Fibroblast of lung (primary cell): ENCODE data around the gene SRL.

Source experiments
- EZH2 ChIP-seq: IDR thresholded peaks from 2 replicates; pipeline ENCODE4 v1.5.1; 2012; ENCODE audit warnings: low read length, control low read depth, mild to moderate bottlenecking; ENCODE audit errors: missing control alignments
- TF ChIP-seq, protein P1 (sequence below), 2 donors: IDR thresholded peaks in 1 of 2; conservative IDR thresholded peaks in 1 of 2; 1 replicate in 1 of 2; 2 replicates in 1 of 2; pipeline ENCODE4 v1.5.1; 2011 to 2012; ENCODE audit warnings: low read length in 2 of 2, control low read depth in 1 of 2, inconsistent platforms in 1 of 2, low read depth in 1 of 2, mild to moderate bottlenecking in 1 of 2

DNA sequence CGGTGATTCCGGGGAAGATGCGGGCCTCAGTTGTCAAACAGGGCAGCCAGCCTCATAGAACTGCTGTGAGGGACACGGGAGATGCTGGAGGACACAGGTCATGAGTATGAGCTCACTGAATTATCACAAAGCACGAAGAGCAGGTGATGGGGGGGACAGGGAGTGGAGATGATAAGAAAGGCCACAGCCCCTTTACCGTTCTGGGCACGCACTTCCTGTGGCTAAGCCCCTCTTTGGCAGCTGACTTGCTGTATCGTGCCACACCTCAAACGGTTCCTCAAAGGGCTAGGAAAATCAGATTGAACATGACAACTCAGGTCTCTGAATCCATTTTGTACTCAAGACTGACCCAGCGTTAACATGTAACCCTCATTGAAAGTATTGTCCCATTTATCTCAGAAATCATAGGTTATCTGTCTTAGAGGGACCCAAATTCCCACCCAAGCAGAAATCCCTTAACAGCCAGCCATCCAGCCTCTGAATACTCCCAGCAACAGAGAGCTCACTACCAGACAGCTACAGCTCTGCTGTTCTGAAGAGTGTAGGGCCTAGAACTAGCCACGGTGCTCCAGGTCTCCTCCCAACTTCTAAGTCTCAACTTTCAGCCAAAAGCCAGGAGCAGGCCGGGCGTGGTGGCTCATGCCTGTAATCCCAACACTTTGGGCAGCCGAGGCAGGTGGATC is 5.0 kb upstream of the SRL start:
- TF ChIP-seq, protein P1, sequence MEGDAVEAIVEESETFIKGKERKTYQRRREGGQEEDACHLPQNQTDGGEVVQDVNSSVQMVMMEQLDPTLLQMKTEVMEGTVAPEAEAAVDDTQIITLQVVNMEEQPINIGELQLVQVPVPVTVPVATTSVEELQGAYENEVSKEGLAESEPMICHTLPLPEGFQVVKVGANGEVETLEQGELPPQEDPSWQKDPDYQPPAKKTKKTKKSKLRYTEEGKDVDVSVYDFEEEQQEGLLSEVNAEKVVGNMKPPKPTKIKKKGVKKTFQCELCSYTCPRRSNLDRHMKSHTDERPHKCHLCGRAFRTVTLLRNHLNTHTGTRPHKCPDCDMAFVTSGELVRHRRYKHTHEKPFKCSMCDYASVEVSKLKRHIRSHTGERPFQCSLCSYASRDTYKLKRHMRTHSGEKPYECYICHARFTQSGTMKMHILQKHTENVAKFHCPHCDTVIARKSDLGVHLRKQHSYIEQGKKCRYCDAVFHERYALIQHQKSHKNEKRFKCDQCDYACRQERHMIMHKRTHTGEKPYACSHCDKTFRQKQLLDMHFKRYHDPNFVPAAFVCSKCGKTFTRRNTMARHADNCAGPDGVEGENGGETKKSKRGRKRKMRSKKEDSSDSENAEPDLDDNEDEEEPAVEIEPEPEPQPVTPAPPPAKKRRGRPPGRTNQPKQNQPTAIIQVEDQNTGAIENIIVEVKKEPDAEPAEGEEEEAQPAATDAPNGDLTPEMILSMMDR (conservative IDR thresholded peaks at IDR 0.05 in 1 of 2, IDR thresholded peaks at IDR 0.05 in 1 of 2; ENCODE audit: low read depth in 1 of 2, low read length in 2 of 2), result no peak
- TF ChIP-seq EZH2, result no peak
